ENCODE measurements around the gene PPP2R2C.

DNA sequence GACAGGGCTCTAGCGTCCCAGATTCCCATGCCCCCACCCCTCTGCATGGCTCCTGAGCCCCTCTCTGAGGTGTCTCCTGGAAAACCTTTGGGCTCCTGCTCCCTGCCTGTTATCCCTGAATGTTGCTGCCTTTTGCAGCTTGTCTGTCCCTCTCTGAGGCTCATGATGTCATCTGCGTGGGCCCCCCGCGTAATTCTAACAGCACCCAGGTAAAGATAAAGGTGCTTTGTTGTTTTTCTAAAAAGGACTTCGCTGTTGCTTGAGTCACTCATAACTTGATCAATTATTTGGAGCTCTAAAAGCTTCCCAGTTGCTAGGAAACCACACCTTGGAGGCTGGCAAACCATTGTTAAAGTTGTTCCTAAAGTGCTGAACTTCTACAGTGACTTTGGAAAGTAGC is 166.1 kb downstream of the PPP2R2C start:
- no peak for TF ChIP-seq NFRKB (IDR thresholded peaks at IDR 0.05)
- TF ChIP-seq ZNF384 (IDR thresholded peaks at IDR 0.05): no peak
- TF ChIP-seq L3MBTL2 (conservative IDR thresholded peaks at IDR 0.05): no peak
- no peak for TF ChIP-seq FOXK2 (IDR thresholded peaks at IDR 0.05)
- TF ChIP-seq SP1 (IDR thresholded peaks at IDR 0.05): no peak
- TF ChIP-seq LEF1 (IDR thresholded peaks at IDR 0.05; ENCODE audit: borderline replicate concordance): no peak
- TF ChIP-seq FOXA1 (IDR thresholded peaks at IDR 0.05): no peak
- no peak for TF ChIP-seq FOXM1 (IDR thresholded peaks at IDR 0.05; ENCODE audit: borderline replicate concordance)
- TF ChIP-seq SUZ12 (IDR thresholded peaks at IDR 0.05): no peak
- TF ChIP-seq, protein P1, sequence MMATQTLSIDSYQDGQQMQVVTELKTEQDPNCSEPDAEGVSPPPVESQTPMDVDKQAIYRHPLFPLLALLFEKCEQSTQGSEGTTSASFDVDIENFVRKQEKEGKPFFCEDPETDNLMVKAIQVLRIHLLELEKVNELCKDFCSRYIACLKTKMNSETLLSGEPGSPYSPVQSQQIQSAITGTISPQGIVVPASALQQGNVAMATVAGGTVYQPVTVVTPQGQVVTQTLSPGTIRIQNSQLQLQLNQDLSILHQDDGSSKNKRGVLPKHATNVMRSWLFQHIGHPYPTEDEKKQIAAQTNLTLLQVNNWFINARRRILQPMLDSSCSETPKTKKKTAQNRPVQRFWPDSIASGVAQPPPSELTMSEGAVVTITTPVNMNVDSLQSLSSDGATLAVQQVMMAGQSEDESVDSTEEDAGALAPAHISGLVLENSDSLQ (IDR thresholded peaks at IDR 0.05): no peak
- TF ChIP-seq HDGF (IDR thresholded peaks at IDR 0.05; ENCODE audit: borderline replicate concordance): no peak
- TF ChIP-seq ELF4 (IDR thresholded peaks at IDR 0.05): no peak
- no peak for TF ChIP-seq BHLHE40 (IDR thresholded peaks at IDR 0.05; ENCODE audit: borderline replicate concordance)
- TF ChIP-seq ARNT (IDR thresholded peaks at IDR 0.05): no peak

Measured in HEK293T (cell line).